KG1 (cell line): ENCODE measurements around the gene PRR20E.
"Not testable (repeated sequence)": the region's sequence is repeated elsewhere in the genome, so short reads cannot be mapped to it uniquely, and the experiment has no call there.

Source experiments
- DNase-seq: peaks from one replicate; lab custom pipeline; 2025; lab: John Stamatoyannopoulos, UW

The PRR20E gene

GRCh38 chr13:57166897-57167296 is at the start of gene PRR20E:
PRR20E (plus strand) TSS chr13:57167197; CDS start chr13:57167584, 387 bp downstream.
- DNase-seq, result not testable (repeated sequence)

- no peak for DNase-seq
These were observed 43.3 kb upstream of the PRR20E start for GRCh38 chr13:57123681-57124080.

- no peak for DNase-seq
These were observed 38.1 kb upstream of the PRR20E start for GRCh38 chr13:57128909-57129308.

- DNase-seq, result no peak
These were observed 30.9 kb upstream of the PRR20E start for GRCh38 chr13:57136093-57136492.

GRCh38 chr13:57137585-57137984 is 29.4 kb upstream of the PRR20E start:
- DNase-seq, result no peak

GRCh38 chr13:57138988-57139387 is 28.0 kb upstream of the PRR20E start:
- no peak for DNase-seq

- not testable (repeated sequence) for DNase-seq
These were observed 27.2 kb upstream of the PRR20E start for GRCh38 chr13:57139781-57140180.

GRCh38 chr13:57140235-57140968 is 26.6 kb upstream of the PRR20E start, which contains the start of gene PRR20A:
PRR20A (plus strand) TSS chr13:57140918; CDS start chr13:57141305, 387 bp downstream.
- not testable (repeated sequence) for DNase-seq

- DNase-seq, result not testable (repeated sequence)
These were observed 19.8 kb upstream of the PRR20E start, which contains the start of gene PRR20B for GRCh38 chr13:57147188-57147587. PRR20B (plus strand) TSS chr13:57147488; CDS start chr13:57147875, 387 bp downstream.

GRCh38 chr13:57148106-57148505 is 18.9 kb upstream of the PRR20E start:
- not testable (repeated sequence) for DNase-seq

GRCh38 chr13:57153761-57154160 is 13.2 kb upstream of the PRR20E start, which contains the start of gene PRR20C:
PRR20C (plus strand) TSS chr13:57154061; CDS start chr13:57154448, 387 bp downstream.
- DNase-seq, result not testable (repeated sequence)

GRCh38 chr13:57160332-57160731 is 6.7 kb upstream of the PRR20E start, which contains the start of gene PRR20D:
PRR20D (plus strand) TSS chr13:57160632; CDS start chr13:57161019, 387 bp downstream.
- not testable (repeated sequence) for DNase-seq

- no peak for DNase-seq
These were observed 24.7 kb downstream of the PRR20E start for GRCh38 chr13:57191667-57192066.

- no peak for DNase-seq
These were observed 46.0 kb downstream of the PRR20E start for GRCh38 chr13:57212989-57213388.
